HCEC 1CT (cell line): ENCODE measurements around the gene LRRC8E.
"Not testable (repeated sequence)": the region's sequence is repeated elsewhere in the genome, so short reads cannot be mapped to it uniquely, and the experiment has no call there.

Experiments
- DNase-seq: peaks from one replicate; pipeline ENCODE4 v3.0.0-alpha.2; 2017

LRRC8E gene

GRCh38 chr19:7855426-7856108, 32.7 kb upstream of the LRRC8E start:
- no peak for DNase-seq

DNA sequence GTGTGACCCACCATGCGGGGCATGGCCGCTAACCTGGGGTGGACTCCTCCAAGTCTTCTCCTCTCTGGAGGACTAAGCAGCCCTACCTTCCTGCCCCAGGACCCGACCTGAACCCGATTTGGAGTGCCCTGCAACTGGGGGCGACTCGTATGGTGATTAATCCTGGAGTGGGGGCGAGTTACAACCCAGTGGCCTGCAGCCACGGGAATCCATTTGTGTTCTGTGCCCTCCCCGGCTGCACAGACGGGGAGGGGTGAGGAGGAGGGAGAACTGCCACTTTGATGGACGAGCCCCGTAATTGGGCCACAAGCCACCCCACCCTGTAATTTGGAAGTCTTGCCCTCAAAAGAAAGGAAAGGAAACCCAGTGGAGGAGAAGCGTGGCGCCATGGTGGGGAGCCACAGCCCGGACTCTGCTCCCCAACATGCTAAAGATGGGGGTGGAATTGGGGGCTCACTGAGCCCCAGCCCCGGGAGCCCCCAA, 32.2 kb upstream of the LRRC8E start:
- no peak for DNase-seq

DNA sequence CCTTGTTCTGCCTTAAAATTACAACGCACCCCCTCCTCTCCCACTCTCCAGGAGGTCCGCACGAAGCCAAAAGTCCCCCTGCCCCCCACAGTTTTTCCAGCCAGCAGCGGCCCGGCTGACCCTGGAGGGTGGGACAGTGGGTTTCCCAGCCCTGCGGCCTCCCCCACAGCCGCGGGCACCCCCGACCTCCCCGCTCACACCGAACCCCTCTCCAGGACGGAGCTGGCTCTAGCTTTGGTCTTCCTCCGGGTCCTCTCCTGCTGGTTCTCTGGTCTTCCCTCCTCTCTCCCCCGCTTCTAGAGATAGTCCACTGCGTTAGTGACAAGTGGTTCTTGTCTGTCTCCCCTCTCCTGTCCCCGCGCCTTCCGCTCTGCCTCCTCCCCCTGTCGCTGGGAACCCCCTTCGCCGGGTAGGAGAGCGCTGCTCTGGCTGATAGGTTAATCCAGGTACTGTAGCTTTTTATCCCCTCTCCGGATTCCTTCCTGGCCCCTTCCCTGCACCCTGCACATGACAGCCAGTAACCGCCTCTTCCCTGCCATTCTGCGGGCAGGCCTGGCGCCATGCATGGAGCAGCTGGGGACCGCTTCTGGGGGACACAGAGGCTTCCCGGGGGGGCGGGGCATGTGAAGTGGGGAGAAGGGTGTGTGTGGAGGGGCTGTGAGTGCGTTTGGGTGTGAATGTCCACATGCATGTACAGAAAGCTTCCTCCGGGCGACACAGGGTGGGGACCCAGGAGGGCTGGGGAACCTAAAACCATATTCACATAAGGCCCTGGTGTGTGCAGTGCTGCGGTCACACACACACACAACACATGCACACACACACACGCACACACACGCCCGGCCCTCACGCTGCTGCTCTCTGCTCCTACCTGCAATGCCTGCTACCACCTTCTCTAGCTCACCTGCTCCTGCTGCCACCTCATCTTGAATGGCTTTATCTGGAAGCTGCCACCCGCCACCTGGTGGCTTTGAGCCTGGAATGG, 31.3 kb upstream of the LRRC8E start:
- DNase-seq: no peak

DNA sequence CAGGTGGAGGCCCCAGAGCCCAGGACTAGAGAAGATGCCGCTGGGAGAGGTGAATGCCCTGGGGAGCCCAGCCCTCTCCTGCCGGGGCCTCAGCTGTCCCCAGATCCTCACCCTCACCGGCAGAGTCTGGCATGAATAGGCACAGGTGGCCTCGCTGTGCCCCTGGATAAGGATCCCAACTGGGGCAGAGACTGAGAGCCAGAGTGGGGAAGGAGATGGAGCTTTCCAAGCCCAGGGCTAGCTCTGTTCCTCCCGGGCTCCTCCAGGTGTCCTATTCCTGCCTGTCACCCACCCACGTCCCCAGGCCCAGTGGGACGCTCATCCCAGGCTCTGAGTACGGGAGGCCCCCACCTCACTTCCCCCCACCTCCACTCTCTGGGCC, 30.6 kb upstream of the LRRC8E start:
- no peak for DNase-seq

DNA sequence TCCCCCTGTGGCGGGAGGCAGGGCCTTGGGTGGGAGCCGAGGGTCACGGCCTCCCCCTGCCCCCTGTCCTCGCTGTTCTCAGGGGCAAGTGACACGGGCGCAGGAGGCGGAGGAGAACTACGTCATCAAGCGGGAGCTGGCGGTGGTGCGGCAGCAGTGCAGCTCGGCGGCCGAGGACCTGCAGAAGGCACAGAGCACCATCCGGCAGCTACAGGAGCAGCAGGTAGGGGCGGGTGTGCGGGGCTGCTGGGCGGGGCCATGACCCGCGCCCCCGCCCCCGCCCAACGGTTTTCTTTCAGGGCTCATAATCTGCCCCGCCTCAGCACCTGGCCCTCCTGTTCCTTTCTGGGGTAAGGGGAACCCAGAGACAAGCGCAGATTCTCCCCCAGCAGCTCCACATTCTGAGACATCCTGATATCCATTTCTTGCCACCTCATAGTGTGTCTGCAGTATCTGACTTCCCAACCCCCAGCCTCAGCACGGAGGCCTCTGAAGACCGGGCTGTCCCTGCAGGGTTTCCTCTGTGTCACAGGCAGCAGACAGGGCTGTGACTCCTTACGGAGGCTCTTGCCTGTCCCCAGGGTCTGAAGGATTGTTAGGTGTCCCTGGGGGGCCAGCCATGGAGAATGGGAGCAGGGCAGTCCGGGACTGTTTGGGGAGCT, 30.1 kb upstream of the LRRC8E start:
- DNase-seq: no peak

DNA sequence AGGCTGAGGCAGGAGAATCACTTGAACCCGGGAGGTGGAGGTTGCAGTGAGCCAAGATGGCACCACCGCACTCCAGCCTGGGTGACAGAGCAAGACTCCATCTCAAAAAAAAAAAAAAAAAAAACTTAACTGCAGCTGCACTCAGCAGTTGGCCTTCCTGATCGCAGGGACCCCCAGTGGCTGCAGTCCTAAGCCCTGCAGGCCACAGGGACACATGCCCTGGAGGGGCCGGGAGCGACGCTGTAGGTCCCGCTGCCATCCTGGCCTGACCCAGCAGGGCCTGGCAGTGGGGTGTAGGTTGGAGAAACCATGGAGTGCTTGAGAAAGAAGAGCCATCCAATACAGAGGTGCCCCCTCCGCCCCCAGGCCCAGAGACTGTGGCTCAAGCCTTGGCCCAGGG, 29.2 kb upstream of the LRRC8E start:
- not testable (repeated sequence) for DNase-seq

GRCh38 chr19:7859831-7860713, 28.2 kb upstream of the LRRC8E start:
- DNase-seq: no peak

- DNase-seq: no peak
Observed at GRCh38 chr19:7860714-7861618, 27.3 kb upstream of the LRRC8E start.

DNA sequence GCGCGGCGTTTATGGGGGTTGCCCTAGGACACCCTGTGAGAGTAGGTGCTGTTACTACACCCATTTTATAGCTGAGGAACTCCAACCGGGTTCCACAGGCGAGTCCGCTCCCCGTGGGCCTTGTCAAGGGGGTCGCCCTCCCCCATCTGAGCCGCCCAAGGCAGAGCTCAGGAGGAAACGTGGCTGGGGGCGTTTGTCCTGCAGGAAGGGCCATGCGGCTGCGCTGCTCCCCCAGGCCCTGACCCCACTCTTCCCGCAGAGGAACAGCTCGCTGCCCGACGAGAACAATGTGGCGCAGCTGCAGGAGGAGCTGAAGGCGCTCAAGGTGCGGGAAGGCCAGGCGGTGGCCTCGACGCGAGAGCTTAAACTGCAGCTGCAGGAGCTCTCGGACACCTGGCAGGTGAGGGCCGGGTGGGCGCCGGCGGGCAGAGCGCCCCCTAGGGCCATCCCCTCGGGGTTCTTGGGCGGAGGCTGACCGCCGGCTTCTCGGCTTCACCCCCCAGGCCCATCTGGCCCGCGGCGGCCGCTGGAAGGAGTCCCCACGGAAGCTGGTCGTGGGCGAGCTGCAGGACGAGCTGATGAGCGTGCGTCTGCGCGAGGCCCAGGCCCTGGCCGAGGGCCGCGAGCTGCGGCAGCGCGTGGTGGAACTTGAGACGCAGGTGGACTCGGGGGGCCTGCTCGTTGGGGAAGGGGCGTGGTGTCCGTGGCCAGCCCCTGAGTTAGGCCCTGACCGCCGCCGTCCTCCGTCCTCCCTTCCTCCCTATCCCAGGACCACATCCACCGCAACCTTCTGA, 26.5 kb upstream of the LRRC8E start:
- no peak for DNase-seq

GRCh38 chr19:7862413-7862951, 25.8 kb upstream of the LRRC8E start:
- no peak for DNase-seq

DNA sequence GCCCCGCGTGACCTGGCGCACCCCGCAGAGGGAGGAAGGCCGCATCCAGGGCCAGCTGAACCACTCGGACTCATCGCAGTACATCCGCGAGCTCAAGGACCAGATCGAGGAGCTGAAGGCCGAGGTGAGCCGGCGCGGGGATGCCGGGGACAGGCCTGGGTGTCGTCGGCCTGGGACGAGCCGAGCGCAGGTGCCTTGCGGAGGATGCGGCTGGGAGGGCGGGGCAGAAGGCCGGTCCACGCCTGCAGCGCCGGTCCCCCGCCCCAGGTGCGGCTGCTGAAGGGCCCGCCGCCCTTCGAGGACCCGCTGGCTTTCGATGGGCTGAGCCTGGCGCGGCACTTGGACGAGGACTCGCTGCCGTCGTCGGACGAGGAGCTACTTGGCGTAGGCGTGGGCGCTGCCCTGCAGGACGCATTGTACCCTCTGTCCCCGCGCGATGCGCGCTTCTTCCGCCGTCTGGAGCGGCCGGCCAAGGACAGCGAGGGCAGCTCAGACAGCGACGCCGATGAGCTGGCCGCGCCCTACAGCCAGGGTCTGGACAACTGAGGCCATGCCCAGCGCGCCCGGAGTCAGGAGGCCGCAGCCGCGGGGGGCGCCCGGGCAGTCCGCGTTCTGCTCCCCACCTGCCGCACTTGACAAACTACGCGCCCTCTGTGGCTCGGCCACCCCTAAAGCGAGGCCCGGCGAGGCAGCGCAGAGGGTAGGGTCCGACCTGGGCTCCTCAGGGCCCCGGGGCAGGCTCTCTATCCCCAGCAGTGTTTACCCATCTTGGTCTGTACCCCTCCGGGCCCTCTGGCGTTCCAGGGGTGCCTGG, 24.9 kb upstream of the LRRC8E start:
- no peak for DNase-seq

DNA sequence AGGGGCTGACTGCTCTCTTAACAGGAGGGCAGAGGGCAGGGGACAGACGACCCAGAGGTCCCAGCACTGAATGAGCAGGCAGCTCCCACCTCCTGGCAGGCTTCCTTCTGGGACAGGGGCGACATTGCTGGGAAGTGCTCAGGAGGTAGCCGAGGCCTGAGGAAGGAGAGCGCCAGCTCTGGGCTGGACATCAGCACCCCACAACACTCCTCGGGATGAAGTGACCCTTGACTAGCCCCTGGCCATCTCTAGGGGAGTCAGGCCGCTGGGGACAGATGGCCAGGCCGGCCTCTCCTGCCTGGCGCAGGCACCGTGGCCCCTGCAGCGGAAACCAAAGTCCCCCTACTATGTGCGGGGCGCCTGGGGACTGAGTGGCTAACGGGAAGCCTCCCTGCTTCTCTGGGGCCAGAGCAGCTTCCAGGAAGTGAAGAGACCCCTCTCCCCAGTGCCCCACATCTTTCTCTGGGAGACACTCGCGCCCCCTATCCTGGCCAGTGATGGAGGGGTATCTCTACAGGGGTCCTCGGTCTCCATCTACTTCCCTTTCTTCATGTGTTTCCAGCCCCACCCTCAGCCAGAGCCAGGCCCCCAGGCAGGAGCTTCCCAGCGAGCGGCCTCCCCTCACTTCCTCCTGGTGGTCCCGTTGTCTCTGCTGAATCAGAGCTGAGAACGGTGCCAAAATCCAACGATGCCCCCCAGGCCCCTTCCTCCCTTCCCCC, 24.2 kb upstream of the LRRC8E start:
- no peak for DNase-seq

- DNase-seq: no peak
Observed at GRCh38 chr19:7864690-7865074, 23.6 kb upstream of the LRRC8E start.

GRCh38 chr19:7865262-7865911, 22.9 kb upstream of the LRRC8E start:
- no peak for DNase-seq

DNA sequence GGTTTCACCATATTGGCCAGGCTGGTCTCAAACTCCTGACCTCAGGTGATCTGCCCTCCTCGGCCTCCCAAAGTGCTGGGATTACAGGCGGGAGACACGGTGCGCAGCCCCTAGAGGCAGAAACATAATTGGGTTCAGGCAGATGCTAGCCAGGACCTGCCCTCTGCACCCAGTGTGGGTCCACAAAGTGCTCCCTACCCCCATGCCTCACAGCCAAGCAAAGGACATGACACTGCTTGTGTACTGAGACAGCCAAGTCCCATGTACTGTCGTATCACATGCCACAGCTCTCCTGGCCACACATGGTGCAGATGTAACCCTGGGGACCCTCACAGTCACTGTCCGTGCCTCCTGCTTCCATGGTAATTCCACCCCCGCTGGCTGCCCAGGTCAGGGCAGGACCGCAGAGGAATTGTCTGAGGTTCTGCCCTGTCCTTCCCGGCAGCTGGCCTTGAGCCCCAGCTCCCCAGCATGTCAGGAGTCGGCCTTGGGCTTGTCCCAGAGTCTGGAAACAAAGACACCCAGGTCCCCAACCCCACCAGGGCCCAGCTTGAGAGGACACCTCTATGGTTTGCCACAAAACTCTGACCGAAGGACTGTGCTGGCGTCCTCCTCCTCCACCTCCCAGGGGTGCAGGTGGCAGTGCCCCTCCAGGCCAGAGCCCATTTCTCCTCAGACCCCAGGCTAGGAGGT, 21.8 kb upstream of the LRRC8E start:
- DNase-seq: no peak

- no peak for DNase-seq
Observed at GRCh38 chr19:7867092-7867844, 21.0 kb upstream of the LRRC8E start.

- peak; percentile 7 for DNase-seq
Observed at GRCh38 chr19:7868326-7868670, 20.0 kb upstream of the LRRC8E start.
